Myometrial cell (primary cell): Measurements from ENCODE around the gene PDK2. TPM values are rescaled to one million over a fixed set of nuclear protein-coding genes. Genes with fewer than 3 reads are reported as not detected.

ENCODE experiments used
- total RNA-seq: library from RNA; depleted of rRNA; stranded (reverse); fragments of >200 nt; gene quantifications from 2 replicates; pipeline ENCODE4 v1.2.3, GENCODE V29; 2015

The PDK2 gene
- total RNA-seq = 7.1 and 13.0 TPM in 2 replicates

GRCh38 chr17:50094753-50095619 is at the start of gene PDK2:
TSS of gene PDK2 (plus strand) at chr17:50095351. CDS start at chr17:50095436, 85 bp downstream.

GRCh38 chr17:50055426-50056216 is 39.5 kb upstream of the PDK2 start, which contains the start of gene ITGA3:
TSS of gene ITGA3 (plus strand) at chr17:50056110. CDS start at chr17:50056440, 330 bp downstream.

GRCh38 chr17:50129728-50130558 is 34.8 kb downstream of the PDK2 start, which contains the start of gene SAMD14:
TSS of gene SAMD14 (minus strand) at chr17:50130160. CDS start at chr17:50124959, 5,201 bp downstream.

DNA sequence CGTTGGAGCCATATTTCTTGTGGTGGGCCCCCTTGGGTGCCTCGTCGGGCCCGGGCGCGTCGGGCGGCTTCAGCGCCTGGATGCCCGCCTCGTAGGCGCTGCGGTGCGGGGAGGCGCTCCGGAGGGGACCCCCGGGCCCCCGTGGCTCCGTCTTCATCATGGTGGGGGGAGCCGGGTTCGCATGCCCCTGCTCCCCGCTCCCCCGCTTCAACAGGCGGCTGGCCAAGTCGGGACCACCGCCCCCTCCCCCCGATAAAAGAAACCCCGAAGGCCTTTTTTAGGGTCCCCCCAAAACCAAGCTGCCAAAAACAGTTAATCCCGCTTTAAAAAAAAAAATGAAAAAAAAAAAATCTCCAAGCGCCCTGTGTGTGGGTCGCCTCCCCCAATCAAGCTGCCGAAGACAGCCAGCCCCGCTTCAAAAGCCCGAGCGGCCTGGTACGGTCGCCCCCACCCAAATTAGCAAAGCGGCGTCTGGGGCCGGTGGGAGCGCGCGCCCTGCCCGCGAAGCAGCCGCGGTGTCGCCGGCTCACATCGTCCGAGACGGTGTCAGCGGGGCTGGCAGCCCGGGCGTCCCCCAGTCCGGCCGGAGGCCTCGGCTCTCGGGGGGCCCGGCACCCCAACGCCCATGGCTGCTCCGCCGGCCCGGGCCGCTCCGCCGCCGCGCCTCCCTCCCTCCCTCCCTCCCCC is 55.3 kb downstream of the PDK2 start, which contains the start of gene PPP1R9B:
TSS of gene PPP1R9B (minus strand) at position 324 of the 687 bp plus-strand sequence. CDS start at position 160, 164 bp downstream.

Other genes starting within 250 kb of the PDK2 start
- not detected in 2 replicates for gene TAC4, start 247.3 kb upstream of the PDK2 start, total RNA-seq
- gene DLX4, start 126.2 kb upstream of the PDK2 start, total RNA-seq = not detected in 2 replicates
- not detected in 2 replicates for gene DLX3, start 100.1 kb upstream of the PDK2 start, total RNA-seq
- gene ITGA3, start 39.2 kb upstream of the PDK2 start, total RNA-seq = 236 and 336 TPM in 2 replicates
- gene SAMD14, start 34.8 kb downstream of the PDK2 start, total RNA-seq = 1.2 and 1.4 TPM in 2 replicates
- gene PPP1R9B, start 55.3 kb downstream of the PDK2 start, total RNA-seq = 26.5 and 33.7 TPM in 2 replicates
- gene SGCA, start 70.7 kb downstream of the PDK2 start, total RNA-seq = under 0.01 TPM in 1 of 2 replicates, not detected in the other
- 2,214 and 2,222 TPM in 2 replicates for gene COL1A1, start 106.3 kb downstream of the PDK2 start, total RNA-seq
- 0.29 and 0.89 TPM in 2 replicates for gene TMEM92, start 179.1 kb downstream of the PDK2 start, total RNA-seq